Measurements from ENCODE around the gene CMSS1. TPM values are rescaled to one million over a fixed set of nuclear protein-coding genes. Genes with fewer than 3 reads are reported as not detected.

Gene CMSS1
- total RNA-seq, 4 donors from 2014 or later = 1.8 to 41.2 (median 17.0) TPM

DNA sequence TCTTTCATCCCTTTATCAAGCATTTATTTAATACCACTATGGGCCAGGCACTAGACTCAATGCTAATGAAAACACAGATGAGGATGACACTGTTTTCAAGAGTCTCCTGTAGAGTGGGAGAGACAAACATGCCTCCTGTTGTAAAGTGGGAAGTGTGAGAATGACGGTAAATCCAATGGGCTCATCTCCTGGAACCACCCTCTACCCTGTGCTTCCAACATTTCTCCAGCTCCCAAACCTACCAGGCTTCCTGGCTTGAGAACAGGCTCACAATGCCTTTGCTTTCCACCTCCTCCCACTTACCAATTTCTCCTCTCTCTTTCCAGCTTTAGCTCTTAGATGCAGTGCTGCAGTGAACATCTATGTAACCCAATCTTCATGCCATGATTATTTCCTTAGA, 389.0 kb downstream of the CMSS1 start:
- DNase-seq = no peak
- Histone ChIP-seq H3K4me3 (no peak overlapping the region), H3K4me1 (peaks cover 0 to 11% of the 10 kb centered on the region in 2 donors), H3K9me3 (no peaks in the 10 kb centered on the region), H3K27ac (no peak overlapping the region), H3K27me3 (no peaks in the 10 kb centered on the region), H3K36me3 (no peaks in the 10 kb centered on the region)
- TF ChIP-seq POLR2A (IDR thresholded peaks at IDR 0.05) = no peak
- TF ChIP-seq, protein P1, sequence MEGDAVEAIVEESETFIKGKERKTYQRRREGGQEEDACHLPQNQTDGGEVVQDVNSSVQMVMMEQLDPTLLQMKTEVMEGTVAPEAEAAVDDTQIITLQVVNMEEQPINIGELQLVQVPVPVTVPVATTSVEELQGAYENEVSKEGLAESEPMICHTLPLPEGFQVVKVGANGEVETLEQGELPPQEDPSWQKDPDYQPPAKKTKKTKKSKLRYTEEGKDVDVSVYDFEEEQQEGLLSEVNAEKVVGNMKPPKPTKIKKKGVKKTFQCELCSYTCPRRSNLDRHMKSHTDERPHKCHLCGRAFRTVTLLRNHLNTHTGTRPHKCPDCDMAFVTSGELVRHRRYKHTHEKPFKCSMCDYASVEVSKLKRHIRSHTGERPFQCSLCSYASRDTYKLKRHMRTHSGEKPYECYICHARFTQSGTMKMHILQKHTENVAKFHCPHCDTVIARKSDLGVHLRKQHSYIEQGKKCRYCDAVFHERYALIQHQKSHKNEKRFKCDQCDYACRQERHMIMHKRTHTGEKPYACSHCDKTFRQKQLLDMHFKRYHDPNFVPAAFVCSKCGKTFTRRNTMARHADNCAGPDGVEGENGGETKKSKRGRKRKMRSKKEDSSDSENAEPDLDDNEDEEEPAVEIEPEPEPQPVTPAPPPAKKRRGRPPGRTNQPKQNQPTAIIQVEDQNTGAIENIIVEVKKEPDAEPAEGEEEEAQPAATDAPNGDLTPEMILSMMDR (IDR thresholded peaks at IDR 0.05) = no peak
- intact Hi-C loops (cut with DNase I; ENCODE audit: low total_unique reads) = no loop called here

DNA sequence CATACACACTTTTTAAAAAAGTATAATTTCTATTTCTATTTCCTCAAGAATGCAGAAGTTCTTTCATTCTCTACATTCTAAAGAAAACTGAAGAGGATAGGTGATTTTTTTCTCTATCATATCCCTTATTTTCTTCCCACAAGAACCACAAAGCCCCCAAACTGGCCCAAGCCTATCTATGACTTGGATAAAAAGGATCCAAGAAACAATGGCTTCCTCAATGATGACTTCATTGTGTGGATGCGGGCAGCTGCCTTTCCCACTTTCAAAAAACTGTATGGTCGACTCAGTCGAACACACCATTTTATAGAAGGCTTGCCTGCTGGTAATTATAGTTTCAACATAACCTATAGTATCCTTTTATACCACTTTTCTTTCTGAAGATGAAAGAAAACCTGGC, 390.2 kb downstream of the CMSS1 start:
- Histone ChIP-seq H3K27me3 (no peaks in the 10 kb centered on the region), H3K4me3 (no peak overlapping the region), H3K9me3 (no peaks in the 10 kb centered on the region), H3K27ac (no peak overlapping the region), H3K4me1 (peaks cover 0 to 11% of the 10 kb centered on the region in 2 donors), H3K36me3 (no peaks in the 10 kb centered on the region)
- intact Hi-C loops (cut with DNase I; ENCODE audit: low total_unique reads) = no loop called here
- no peak for DNase-seq
- TF ChIP-seq, protein P1 (IDR thresholded peaks at IDR 0.05) = no peak
- no peak for TF ChIP-seq POLR2A (IDR thresholded peaks at IDR 0.05)

DNA sequence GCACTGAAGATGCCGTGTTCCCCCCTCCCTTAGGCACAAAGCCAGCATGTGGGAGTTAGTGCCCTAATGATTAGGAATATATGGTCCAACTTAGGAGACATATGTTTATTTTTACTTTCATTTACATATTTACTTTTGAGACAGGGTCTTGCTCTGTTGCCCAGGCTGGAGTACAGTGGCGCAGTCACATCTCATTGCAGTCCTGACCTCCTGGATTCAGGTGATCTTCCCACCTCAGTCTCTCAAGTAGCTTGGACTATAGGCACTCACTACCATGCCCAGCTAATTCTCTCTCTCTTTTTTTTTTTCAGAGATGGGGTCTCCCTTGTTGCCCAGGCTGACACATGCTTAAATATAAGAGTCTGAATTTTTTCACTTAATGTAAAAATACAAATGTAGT, 391.5 kb downstream of the CMSS1 start:
- H3K36me3 ChIP-seq = no peaks in the 10 kb centered on the region
- no peak for TF ChIP-seq POLR2A (IDR thresholded peaks at IDR 0.05)
- TF ChIP-seq, protein P1 (IDR thresholded peaks at IDR 0.05) = no peak
- DNase-seq = no peak
- no peaks in the 10 kb centered on the region for H3K9me3 ChIP-seq
- no peaks in the 10 kb centered on the region for H3K27me3 ChIP-seq
- H3K27ac ChIP-seq = no peak overlapping the region
- intact Hi-C loops (cut with DNase I; ENCODE audit: low total_unique reads) = no loop called here
- peaks cover 0 to 11% of the 10 kb centered on the region in 2 donors for H3K4me1 ChIP-seq
- H3K4me3 ChIP-seq = no peak overlapping the region

DNA sequence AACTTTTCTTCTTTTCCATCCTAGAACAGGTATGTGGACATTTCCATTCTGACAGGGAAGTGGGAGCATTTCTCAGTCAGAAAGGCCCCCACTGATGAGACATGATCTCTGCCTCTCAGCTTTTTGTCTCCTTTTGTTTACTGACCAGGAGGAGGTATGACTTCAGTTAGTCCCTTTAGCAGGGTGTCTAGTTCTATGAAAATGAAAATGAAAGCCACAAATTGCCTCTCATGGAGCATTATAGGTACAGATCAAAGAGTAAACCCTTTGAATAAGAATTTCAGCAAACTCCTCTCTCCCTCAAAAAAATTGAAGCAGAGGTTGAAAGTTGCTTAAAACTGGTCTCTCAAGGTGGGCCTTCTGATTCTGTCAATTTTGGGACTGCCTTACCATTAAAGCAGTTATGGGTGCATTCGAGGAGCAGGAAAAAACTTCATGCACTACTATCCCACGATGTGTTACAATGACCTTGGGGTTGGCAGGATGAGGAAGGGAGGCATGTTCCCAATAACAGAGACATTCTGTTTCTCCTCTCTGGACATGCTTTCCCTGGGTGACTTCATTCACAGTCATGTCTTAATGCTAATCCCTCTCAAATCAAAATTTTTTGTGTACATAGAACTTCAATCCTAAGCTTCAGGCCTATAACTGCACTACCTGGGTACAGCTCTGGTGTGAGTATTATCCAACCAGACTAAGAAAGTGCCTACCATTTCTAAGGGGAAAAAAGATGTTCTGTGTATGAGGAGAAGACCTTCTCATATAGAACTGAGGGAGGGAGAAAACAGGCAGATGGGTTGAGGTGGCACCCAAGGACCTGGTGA, 392.5 kb downstream of the CMSS1 start:
- no peaks in the 10 kb centered on the region for H3K36me3 ChIP-seq
- TF ChIP-seq, protein P1 (IDR thresholded peaks at IDR 0.05) = no peak
- TF ChIP-seq POLR2A (IDR thresholded peaks at IDR 0.05) = no peak
- intact Hi-C loops (cut with DNase I; ENCODE audit: low total_unique reads) = no loop called here
- DNase-seq = no peak
- H3K4me3 ChIP-seq = no peak overlapping the region
- peaks cover 0 to 11% of the 10 kb centered on the region in 2 donors for H3K4me1 ChIP-seq
- H3K27ac ChIP-seq = peak overlapping the region; percentile 50 to 57
- H3K27me3 ChIP-seq = no peaks in the 10 kb centered on the region
- H3K9me3 ChIP-seq = no peaks in the 10 kb centered on the region

DNA sequence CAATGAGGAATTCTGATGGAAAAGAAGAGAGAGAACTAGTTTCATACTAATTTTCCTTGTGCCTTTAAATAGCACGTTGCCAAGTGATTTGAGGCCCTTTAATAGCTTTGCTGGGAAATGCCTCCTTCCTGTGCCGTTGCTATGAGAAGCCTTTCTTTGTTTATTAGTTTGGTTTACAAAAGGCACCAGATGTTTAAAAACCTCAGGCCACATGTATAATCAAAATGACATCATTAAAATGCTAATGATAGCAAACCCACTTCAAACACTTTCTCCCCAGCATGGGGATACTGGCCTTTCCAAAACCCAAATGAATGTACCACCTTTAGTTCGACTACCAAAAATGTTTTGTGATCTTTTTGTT, 393.1 kb downstream of the CMSS1 start:
- no peak for DNase-seq
- Histone ChIP-seq H3K9me3 (no peaks in the 10 kb centered on the region), H3K36me3 (no peaks in the 10 kb centered on the region), H3K4me3 (no peak overlapping the region), H3K27me3 (no peaks in the 10 kb centered on the region), H3K27ac (peak overlapping the region; percentile 50 to 57), H3K4me1 (peaks cover 0 to 11% of the 10 kb centered on the region in 2 donors)
- no peak for TF ChIP-seq POLR2A (IDR thresholded peaks at IDR 0.05)
- TF ChIP-seq, protein P1 (IDR thresholded peaks at IDR 0.05) = no peak
- intact Hi-C loops (cut with DNase I; ENCODE audit: low total_unique reads) = no loop called here

All from uterus (tissue), 4 donors.